ENCODE measurements around the gene NXNL1.
"Not testable (repeated sequence)": the region's sequence is repeated elsewhere in the genome, so short reads cannot be mapped to it uniquely, and the experiment has no call there.

The NXNL1 gene

GRCh38 chr19:17500447-17501198 is 39.9 kb upstream of the NXNL1 start:
- H2AFZ ChIP-seq (ENCODE audit: low read length): no peak overlapping the region
- H3K27ac ChIP-seq (ENCODE audit: low read length): no peak overlapping the region
- no peaks in the 10 kb centered on the region for H3K4me1 ChIP-seq (ENCODE audit: low read length)
- peaks cover 7% of the 10 kb centered on the region for H3K27me3 ChIP-seq (replicated peaks; ENCODE audit: insufficient read depth, low read length)
- no peak overlapping the region for H3K4me3 ChIP-seq (ENCODE audit: low read length)
- no peak for DNase-seq
- no peaks in the 10 kb centered on the region for H3K9me2 ChIP-seq (replicated peaks; ENCODE audit: insufficient read depth, low read length)
- no peaks in the 10 kb centered on the region for H3F3A ChIP-seq (ENCODE audit: insufficient read depth, low read length)
- no peak overlapping the region for H3K4me2 ChIP-seq (ENCODE audit: low read depth, low read length)
- H3K9me3 ChIP-seq (replicated peaks; ENCODE audit: insufficient read depth, low read length): no peaks in the 10 kb centered on the region
- H3K9ac ChIP-seq (ENCODE audit: low read length): no peak overlapping the region
- no peaks in the 10 kb centered on the region for H4K20me1 ChIP-seq (ENCODE audit: insufficient read depth, low read length)
- TF ChIP-seq, protein P1, sequence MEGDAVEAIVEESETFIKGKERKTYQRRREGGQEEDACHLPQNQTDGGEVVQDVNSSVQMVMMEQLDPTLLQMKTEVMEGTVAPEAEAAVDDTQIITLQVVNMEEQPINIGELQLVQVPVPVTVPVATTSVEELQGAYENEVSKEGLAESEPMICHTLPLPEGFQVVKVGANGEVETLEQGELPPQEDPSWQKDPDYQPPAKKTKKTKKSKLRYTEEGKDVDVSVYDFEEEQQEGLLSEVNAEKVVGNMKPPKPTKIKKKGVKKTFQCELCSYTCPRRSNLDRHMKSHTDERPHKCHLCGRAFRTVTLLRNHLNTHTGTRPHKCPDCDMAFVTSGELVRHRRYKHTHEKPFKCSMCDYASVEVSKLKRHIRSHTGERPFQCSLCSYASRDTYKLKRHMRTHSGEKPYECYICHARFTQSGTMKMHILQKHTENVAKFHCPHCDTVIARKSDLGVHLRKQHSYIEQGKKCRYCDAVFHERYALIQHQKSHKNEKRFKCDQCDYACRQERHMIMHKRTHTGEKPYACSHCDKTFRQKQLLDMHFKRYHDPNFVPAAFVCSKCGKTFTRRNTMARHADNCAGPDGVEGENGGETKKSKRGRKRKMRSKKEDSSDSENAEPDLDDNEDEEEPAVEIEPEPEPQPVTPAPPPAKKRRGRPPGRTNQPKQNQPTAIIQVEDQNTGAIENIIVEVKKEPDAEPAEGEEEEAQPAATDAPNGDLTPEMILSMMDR (IDR thresholded peaks at IDR 0.05; ENCODE audit: low read length): no peak
- no peak for TF ChIP-seq EZH2 (optimal IDR thresholded peaks at IDR 0.05; ENCODE audit: low read depth, low read length)
- TF ChIP-seq EZH2phosphoT487 (IDR thresholded peaks at IDR 0.05; ENCODE audit: low read length): no peak
- H3K36me3 ChIP-seq (replicated peaks; ENCODE audit: insufficient read depth, low read length): no peaks in the 10 kb centered on the region
- no peaks in the 10 kb centered on the region for H3K79me2 ChIP-seq (ENCODE audit: low read length)

DNA sequence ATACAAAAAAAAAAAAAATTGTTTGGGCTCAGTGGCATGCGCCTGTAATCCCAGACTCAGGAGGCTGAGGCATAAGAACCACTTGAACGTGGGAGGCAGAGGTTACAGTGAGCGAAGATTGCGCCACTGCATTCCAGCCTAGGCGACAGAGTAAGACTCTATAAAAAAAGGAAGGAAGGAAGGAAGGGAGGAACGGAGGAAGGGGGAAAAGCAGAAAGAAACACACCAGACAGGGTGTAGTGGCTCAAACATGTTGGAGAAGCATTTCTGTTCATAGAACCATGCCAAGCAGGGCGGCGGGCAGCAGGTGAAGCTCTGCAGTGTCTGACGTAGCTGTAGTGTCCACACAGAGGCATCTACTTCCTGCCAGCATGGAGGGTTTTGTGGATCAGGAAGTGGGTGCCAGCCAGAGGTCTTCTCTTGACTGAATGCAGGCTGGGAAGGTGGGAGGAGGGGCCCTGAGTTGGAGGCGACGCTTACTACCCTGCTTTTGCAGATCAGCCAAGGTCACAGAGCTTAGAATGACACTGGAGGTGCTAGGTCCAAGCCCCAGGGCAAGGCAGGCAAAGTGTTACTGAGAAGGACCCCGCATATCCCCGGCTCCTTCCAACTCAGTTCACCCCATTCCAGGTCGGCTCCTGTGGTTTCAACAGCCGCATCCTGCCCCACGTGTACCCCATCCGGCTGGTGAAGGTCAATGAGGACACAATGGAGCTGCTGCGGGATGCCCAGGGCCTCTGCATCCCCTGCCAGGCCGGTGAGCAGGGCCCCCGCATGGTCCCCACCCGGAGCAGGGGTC is 39.1 kb upstream of the NXNL1 start:
- Histone ChIP-seq H3K27ac (ENCODE audit: low read length) (no peak overlapping the region), H4K20me1 (ENCODE audit: insufficient read depth, low read length) (no peaks in the 10 kb centered on the region), H3K9me2 (replicated peaks; ENCODE audit: insufficient read depth, low read length) (no peaks in the 10 kb centered on the region), H3K9me3 (replicated peaks; ENCODE audit: insufficient read depth, low read length) (no peaks in the 10 kb centered on the region), H3K9ac (ENCODE audit: low read length) (no peak overlapping the region), H3K27me3 (replicated peaks; ENCODE audit: insufficient read depth, low read length) (peaks cover 9% of the 10 kb centered on the region), H3K36me3 (replicated peaks; ENCODE audit: insufficient read depth, low read length) (no peaks in the 10 kb centered on the region), H3K4me2 (ENCODE audit: low read depth, low read length) (no peak overlapping the region), H3K4me3 (ENCODE audit: low read length) (no peak overlapping the region), H3K79me2 (ENCODE audit: low read length) (no peaks in the 10 kb centered on the region), H3F3A (ENCODE audit: insufficient read depth, low read length) (no peaks in the 10 kb centered on the region), H3K4me1 (ENCODE audit: low read length) (no peaks in the 10 kb centered on the region), H2AFZ (ENCODE audit: low read length) (no peak overlapping the region)
- TF ChIP-seq EZH2phosphoT487 (IDR thresholded peaks at IDR 0.05; ENCODE audit: low read length) (no peak), EZH2 (optimal IDR thresholded peaks at IDR 0.05; ENCODE audit: low read depth, low read length) (no peak)
- TF ChIP-seq, protein P1 (IDR thresholded peaks at IDR 0.05; ENCODE audit: low read length): no peak
- no peak for DNase-seq

- H3K79me2 ChIP-seq (ENCODE audit: low read length); H3K4me3 ChIP-seq (ENCODE audit: low read length); H2AFZ ChIP-seq (ENCODE audit: low read length); H4K20me1 ChIP-seq (ENCODE audit: insufficient read depth, low read length); H3K9me3 ChIP-seq (replicated peaks; ENCODE audit: insufficient read depth, low read length); H3K4me1 ChIP-seq (ENCODE audit: low read length); H3F3A ChIP-seq (ENCODE audit: insufficient read depth, low read length); H3K9ac ChIP-seq (ENCODE audit: low read length); H3K4me2 ChIP-seq (ENCODE audit: low read depth, low read length); H3K27ac ChIP-seq (ENCODE audit: low read length); H3K9me2 ChIP-seq (replicated peaks; ENCODE audit: insufficient read depth, low read length); H3K36me3 ChIP-seq (replicated peaks; ENCODE audit: insufficient read depth, low read length); DNase-seq: not testable (repeated sequence)
- peaks cover 12% of the 10 kb centered on the region for H3K27me3 ChIP-seq (replicated peaks; ENCODE audit: insufficient read depth, low read length)
These were observed 38.3 kb upstream of the NXNL1 start for GRCh38 chr19:17499025-17499424.

Data from MM.1S (cell line).